ENCODE results near the gene FOXN1. TPM values are rescaled to one million over a fixed set of nuclear protein-coding genes. Genes with fewer than 3 reads are reported as not detected.

The FOXN1 gene
- total and polyA plus RNA-seq, 2 of the 4 experiments (the other 2 are of a cell fraction), result not detected

DNA sequence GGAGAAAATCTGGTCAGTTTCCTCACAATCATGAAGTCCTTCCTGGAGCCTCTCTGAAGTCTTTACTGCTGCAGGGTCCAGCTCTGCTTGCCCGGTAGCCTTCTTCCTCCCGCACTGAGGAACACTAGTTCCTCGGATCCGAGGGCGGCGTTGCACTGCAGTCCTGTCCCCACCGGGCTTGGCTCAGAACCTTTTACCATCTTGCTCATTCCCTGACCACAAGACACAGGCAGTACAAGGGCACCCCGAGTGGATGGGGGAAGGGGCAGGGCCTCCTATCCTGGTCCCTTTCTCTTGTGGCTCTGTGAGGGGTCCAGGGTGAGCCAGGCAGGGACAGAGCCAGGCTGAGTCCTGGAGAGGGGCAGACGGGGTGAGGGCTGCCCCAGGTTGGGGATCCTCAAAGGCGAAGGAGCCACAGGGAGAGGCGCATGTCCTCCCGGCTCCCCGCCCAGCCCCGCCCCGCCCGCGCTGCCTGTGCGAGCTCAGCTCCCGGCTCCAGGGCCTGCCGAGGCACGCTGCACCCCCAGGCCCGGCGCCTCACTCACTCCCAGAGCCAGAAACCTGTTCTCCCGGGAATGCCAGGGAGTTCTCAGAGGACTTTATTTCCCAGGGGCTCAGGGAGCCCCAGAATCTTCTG, 1.5 kb downstream of the FOXN1 start:
- no peak overlapping the region for H3K56ac ChIP-seq (ENCODE audit: extremely low read depth, insufficient read depth, low read length)
- H3K9me1 ChIP-seq (ENCODE audit: insufficient read depth, low read length), result 0 out of 2 replicates have a peak, but pooled peaks cover 9% of the 10 kb centered on the region
- H2AK5ac ChIP-seq (ENCODE audit: low read depth, low read length), result no peak overlapping the region
- no peaks in the 10 kb centered on the region for H3K9me3 ChIP-seq (ENCODE audit: control insufficient read depth, insufficient read depth, low read length)
- no peak overlapping the region for H2BK5ac ChIP-seq (ENCODE audit: low read depth, low read length, poor library complexity, severe bottlenecking)
- no peak overlapping the region for H3K27ac ChIP-seq (ENCODE audit: insufficient read depth, low read length)
- H4K91ac ChIP-seq (ENCODE audit: insufficient read depth, low read depth, low read length), result no peak overlapping the region
- H4K20me1 ChIP-seq (ENCODE audit: insufficient read depth, low read length), result no peaks in the 10 kb centered on the region
- no peak overlapping the region for H3K4ac ChIP-seq (ENCODE audit: low read depth, low read length)
- H2AFZ ChIP-seq (replicated peaks; ENCODE audit: low read length, poor library complexity), result peak overlapping the region; percentile 62
- no TSS peak for BruUV-seq (replicated peaks)
- H3K4me2 ChIP-seq (ENCODE audit: low read depth, low read length), result no peak overlapping the region
- no peak overlapping the region for H3K14ac ChIP-seq (replicated peaks; ENCODE audit: low read depth, low read length)
- no peak overlapping the region for H2BK15ac ChIP-seq (ENCODE audit: low read depth, low read length)
- no peak overlapping the region for H4K8ac ChIP-seq (ENCODE audit: low read depth in 2 of 2, low read length in 2 of 2)
- DNase-seq, result no peak
- peak; percentile 71 for ATAC-seq (ENCODE audit: low read depth)
- H2BK120ac ChIP-seq (ENCODE audit: low read depth, low read length), result no peak overlapping the region
- dilution Hi-C loops (cut with HindIII; ENCODE audit: low sequenced_read_pairs, unreplicated experiment), result no loop called here
- H3K79me1 ChIP-seq (ENCODE audit: low read depth in 1 of 2, low read length in 2 of 2), result no peaks in the 10 kb centered on the region
- POLR2A ChIA-PET (ENCODE audit: unreplicated experiment), result no interaction called here
- no peaks in the 10 kb centered on the region for H3K36me3 ChIP-seq (ENCODE audit: control insufficient read depth, insufficient read depth, low read length)
- no peak overlapping the region for H3K23ac ChIP-seq (ENCODE audit: low read depth, low read length)
- intact Hi-C loops (cut with micrococcal nuclease), result no loop called here
- 4% methylated on average over 5 of the region's 24 CpGs; no CpG with 5 or more reads in 1 of the 2 experiments for WGBS, 2 experiments (ENCODE audit: extremely low coverage in 2 of 2, insufficient read length in 1 of 2)
- H3K4me1 ChIP-seq (ENCODE audit: control insufficient read depth, insufficient read depth, low read length), result no peaks in the 10 kb centered on the region
- H3K18ac ChIP-seq (ENCODE audit: low read depth, low read length), result no peak overlapping the region
- no peak overlapping the region for H2AK9ac ChIP-seq (replicated peaks; ENCODE audit: low read depth, low read length, poor library complexity)
- H3K4me3 ChIP-seq (ENCODE audit: insufficient read depth, low read depth, low read length), result no peak overlapping the region
- H3K9ac ChIP-seq (ENCODE audit: low read depth, low read length), result no peak overlapping the region
- H4K5ac ChIP-seq (ENCODE audit: low read depth, low read length), result no peak overlapping the region
- H3K27me3 ChIP-seq (ENCODE audit: control insufficient read depth, insufficient read depth, low read length), result peaks cover 89% of the 10 kb centered on the region
- in situ Hi-C loops (cut with MboI; ENCODE audit: low sequenced_read_pairs), result no loop called here
- CTCF ChIA-PET, result no interaction called here
- TF ChIP-seq SMC3 (IDR thresholded peaks at IDR 0.05; ENCODE audit: low read depth, low read length) (no peak), CHD1 (IDR thresholded peaks at IDR 0.05; ENCODE audit: low read depth, low read length) (no peak), MAZ (IDR thresholded peaks at IDR 0.05; ENCODE audit: borderline replicate concordance, low read depth, low read length) (no peak), BHLHE40 (IDR thresholded peaks at IDR 0.05; ENCODE audit: low read depth, low read length) (no peak), POLR2A (IDR thresholded peaks at IDR 0.05; ENCODE audit: low read depth, low read length) (no peak), FOS (IDR thresholded peaks at IDR 0.05; ENCODE audit: low read depth, low read length) (no peak), RCOR1 (IDR thresholded peaks at IDR 0.05; ENCODE audit: insufficient replicate concordance, low read length) (no peak), MAFK (IDR thresholded peaks at IDR 0.05; ENCODE audit: low read depth, low read length) (no peak), NFE2L2 (IDR thresholded peaks at IDR 0.05; ENCODE audit: low read depth, low read length) (no peak)
- TF ChIP-seq, protein P1, sequence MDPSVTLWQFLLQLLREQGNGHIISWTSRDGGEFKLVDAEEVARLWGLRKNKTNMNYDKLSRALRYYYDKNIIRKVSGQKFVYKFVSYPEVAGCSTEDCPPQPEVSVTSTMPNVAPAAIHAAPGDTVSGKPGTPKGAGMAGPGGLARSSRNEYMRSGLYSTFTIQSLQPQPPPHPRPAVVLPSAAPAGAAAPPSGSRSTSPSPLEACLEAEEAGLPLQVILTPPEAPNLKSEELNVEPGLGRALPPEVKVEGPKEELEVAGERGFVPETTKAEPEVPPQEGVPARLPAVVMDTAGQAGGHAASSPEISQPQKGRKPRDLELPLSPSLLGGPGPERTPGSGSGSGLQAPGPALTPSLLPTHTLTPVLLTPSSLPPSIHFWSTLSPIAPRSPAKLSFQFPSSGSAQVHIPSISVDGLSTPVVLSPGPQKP (IDR thresholded peaks at IDR 0.05; ENCODE audit: borderline replicate concordance, low read depth, low read length), result no peak
- TF ChIP-seq, protein P2, sequence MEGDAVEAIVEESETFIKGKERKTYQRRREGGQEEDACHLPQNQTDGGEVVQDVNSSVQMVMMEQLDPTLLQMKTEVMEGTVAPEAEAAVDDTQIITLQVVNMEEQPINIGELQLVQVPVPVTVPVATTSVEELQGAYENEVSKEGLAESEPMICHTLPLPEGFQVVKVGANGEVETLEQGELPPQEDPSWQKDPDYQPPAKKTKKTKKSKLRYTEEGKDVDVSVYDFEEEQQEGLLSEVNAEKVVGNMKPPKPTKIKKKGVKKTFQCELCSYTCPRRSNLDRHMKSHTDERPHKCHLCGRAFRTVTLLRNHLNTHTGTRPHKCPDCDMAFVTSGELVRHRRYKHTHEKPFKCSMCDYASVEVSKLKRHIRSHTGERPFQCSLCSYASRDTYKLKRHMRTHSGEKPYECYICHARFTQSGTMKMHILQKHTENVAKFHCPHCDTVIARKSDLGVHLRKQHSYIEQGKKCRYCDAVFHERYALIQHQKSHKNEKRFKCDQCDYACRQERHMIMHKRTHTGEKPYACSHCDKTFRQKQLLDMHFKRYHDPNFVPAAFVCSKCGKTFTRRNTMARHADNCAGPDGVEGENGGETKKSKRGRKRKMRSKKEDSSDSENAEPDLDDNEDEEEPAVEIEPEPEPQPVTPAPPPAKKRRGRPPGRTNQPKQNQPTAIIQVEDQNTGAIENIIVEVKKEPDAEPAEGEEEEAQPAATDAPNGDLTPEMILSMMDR (conservative IDR thresholded peaks at IDR 0.05; ENCODE audit: low read depth, low read length), result no peak
- H2BK20ac ChIP-seq (ENCODE audit: low read depth, low read length), result no peak overlapping the region
